WTC11 (cell line): ENCODE data around the gene RSPH10B.
"Not testable (repeated sequence)": the region's sequence is repeated elsewhere in the genome, so short reads cannot be mapped to it uniquely, and the experiment has no call there.

ENCODE experiments used
- ATF1 ChIP-seq: sonication (generic); formaldehyde crosslinking; IDR thresholded peaks from 2 replicates; pipeline ENCODE4 v1.8.1; 2023; ENCODE audit warnings: mild to moderate bottlenecking, moderate library complexity, missing genetic modification reagents
- CBFB ChIP-seq: sonication (generic); formaldehyde crosslinking; IDR thresholded peaks from 2 replicates; pipeline ENCODE4 v1.8.1; 2022; ENCODE audit warnings: mild to moderate bottlenecking, low read depth, missing genetic modification reagents
- CTCF ChIP-seq: fragments of 200-600 bp; IDR thresholded peaks from 2 replicates; pipeline ENCODE4 v1.8.0; 2022; ENCODE audit warnings: antibody characterized with exemption
- ESRRA ChIP-seq: sonication (generic); formaldehyde crosslinking; IDR thresholded peaks from 2 replicates; pipeline ENCODE4 v1.8.1; 2022; ENCODE audit warnings: mild to moderate bottlenecking, missing genetic modification reagents, borderline replicate concordance
- FOXJ3 ChIP-seq: sonication (generic); formaldehyde crosslinking; IDR thresholded peaks from 2 replicates; pipeline ENCODE4 v1.9.0; 2021; ENCODE audit warnings: missing genetic modification reagents, mild to moderate bottlenecking, borderline replicate concordance
- IRF2 ChIP-seq: sonication (generic); formaldehyde crosslinking; IDR thresholded peaks from 2 replicates; pipeline ENCODE4 v1.8.0; 2022; ENCODE audit warnings: low read depth, missing genetic modification reagents, borderline replicate concordance
- MAX ChIP-seq: sonication (generic); formaldehyde crosslinking; IDR thresholded peaks from 2 replicates; pipeline ENCODE4 v1.8.0; 2022; ENCODE audit warnings: mild to moderate bottlenecking, missing genetic modification reagents
- NFYB ChIP-seq: sonication (generic); formaldehyde crosslinking; conservative IDR thresholded peaks from 2 replicates; pipeline ENCODE4 v1.8.0; 2022; ENCODE audit warnings: low read depth, missing genetic modification reagents
- NR1H2 ChIP-seq: sonication (generic); formaldehyde crosslinking; IDR thresholded peaks from 2 replicates; pipeline ENCODE4 v1.9.0; 2021; ENCODE audit warnings: mild to moderate bottlenecking, moderate library complexity, missing genetic modification reagents
- TEAD1 ChIP-seq: sonication (generic); formaldehyde crosslinking; IDR thresholded peaks from 2 replicates; pipeline ENCODE4 v1.8.0; 2022; ENCODE audit warnings: mild to moderate bottlenecking, missing genetic modification reagents
- TEAD4 ChIP-seq: sonication (generic); formaldehyde crosslinking; IDR thresholded peaks from 2 replicates; pipeline ENCODE4 v1.8.0; 2022; ENCODE audit warnings: mild to moderate bottlenecking, missing genetic modification reagents
- ZNF232 ChIP-seq: sonication (generic); formaldehyde crosslinking; IDR thresholded peaks from 2 replicates; pipeline ENCODE4 v1.8.0; 2022; ENCODE audit warnings: mild to moderate bottlenecking, missing genetic modification reagents
- ZNF512 ChIP-seq: sonication (generic); formaldehyde crosslinking; IDR thresholded peaks from 2 replicates; pipeline ENCODE4 v1.8.1; 2022; ENCODE audit warnings: missing genetic modification reagents, borderline replicate concordance

- not testable (repeated sequence) for TF ChIP-seq CTCF; IRF2 (CRISPR knock-in tag); ATF1 (CRISPR knock-in tag); NR1H2 (CRISPR knock-in tag); ESRRA (CRISPR knock-in tag); FOXJ3 (CRISPR knock-in tag); CBFB (CRISPR knock-in tag); TEAD4 (CRISPR knock-in tag); NFYB; MAX (CRISPR knock-in tag); TEAD1; ZNF232 (CRISPR knock-in tag); ZNF512 (CRISPR knock-in tag)
Measured at GRCh38 chr7:5924630-5925029, 45.9 kb downstream of the RSPH10B start.
